Inflammatory macrophage (primary cell): Measurements from ENCODE around the gene TTC12.

Experiments used
- DNase-seq, 2 donors: peaks; one replicate each; pipeline ENCODE4 v3.0.0-alpha.2; 2020 to 2022

Gene TTC12

GRCh38 chr11:113377681-113378412 is 63.5 kb downstream of the TTC12 start:
- no peak for DNase-seq

DNA sequence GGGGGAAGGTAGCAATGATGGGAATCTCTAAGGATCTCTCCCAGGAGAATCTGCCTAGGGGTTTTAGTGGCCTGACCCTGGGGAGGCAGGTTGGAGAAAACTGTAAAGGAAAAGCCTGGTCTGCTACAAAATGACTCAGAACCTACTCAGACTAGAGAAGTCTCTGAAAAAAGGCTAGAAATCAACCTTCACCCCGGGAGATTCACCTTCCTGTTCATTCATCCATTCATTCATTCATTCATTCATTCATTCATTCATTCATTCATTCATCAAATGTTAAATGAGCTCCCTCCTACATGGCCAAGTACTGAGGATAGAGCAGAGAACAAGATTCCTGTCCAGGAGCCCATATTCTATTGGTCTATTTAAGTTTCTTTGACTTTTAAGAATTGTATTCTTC is 64.3 kb downstream of the TTC12 start:
- no peak for DNase-seq

DNA sequence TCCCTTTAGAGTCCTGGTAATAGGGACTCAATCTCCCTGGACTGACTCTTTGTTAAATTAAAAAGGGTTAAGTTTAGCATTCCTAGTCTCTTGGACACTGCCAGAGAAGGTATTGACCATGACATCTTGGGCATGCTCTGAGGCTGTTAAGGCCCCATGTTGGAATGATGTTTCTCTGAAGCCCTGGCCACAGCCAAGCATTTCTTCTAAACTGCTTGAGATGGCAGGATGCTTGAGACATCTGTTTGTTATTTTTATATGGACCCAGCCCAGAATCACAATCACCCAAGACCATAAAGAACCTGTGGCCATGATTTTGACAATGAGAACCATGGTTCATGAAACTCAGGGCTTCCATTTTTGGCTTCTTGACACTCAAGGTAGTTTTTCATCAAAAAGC is 67.7 kb downstream of the TTC12 start:
- DNase-seq, result no peak

GRCh38 chr11:113384551-113384950 is 70.2 kb downstream of the TTC12 start:
- no peak for DNase-seq

GRCh38 chr11:113385749-113386148 is 71.4 kb downstream of the TTC12 start:
- DNase-seq, result no peak

- DNase-seq, result no peak
Measured at GRCh38 chr11:113386866-113387265, 72.5 kb downstream of the TTC12 start.

- no peak for DNase-seq
Measured at GRCh38 chr11:113387605-113388211, 73.3 kb downstream of the TTC12 start, which contains the start of gene ANKK1. Gene ANKK1, plus strand, starts transcription at chr11:113387779. Its CDS starts 106 bp downstream, at chr11:113387885.

DNA sequence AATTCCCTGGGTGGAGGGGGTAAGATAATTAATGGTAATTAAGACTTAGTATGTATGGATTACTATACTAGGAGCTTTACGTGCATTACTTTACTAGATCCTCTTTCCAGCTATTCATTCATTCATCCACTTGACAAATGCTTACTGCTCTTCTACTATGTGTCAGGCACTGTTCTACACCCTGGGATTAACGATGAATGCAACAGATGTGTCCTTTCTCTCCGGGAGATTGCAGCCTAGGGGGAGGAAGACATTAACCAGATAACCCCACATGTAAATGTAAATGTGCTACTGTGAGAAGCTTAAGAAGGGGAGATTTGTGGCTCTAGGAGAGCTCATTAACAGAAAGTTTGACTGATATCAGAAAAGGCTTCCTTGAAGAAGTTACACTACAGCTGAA is 74.9 kb downstream of the TTC12 start:
- DNase-seq, result no peak

GRCh38 chr11:113392236-113392921 is 78.0 kb downstream of the TTC12 start:
- no peak for DNase-seq

DNA sequence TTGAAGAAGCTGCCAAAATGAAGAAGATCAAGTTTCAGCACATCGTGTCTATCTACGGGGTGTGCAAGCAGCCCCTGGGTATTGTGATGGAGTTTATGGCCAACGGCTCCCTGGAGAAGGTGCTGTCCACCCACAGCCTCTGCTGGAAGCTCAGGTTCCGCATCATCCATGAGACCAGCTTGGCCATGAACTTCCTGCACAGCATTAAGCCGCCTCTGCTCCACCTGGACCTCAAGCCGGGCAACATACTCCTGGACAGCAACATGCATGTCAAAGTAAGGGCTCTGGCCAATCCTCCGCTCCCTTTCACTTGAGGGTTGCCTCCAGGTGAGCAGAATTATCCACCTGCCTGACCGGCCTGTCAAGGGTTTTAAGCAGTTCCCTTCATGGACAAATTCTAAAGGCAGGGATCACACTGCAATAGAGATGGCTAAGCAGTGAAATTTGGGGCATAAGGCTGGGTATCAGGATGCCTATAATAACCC is 79.2 kb downstream of the TTC12 start:
- no peak for DNase-seq

GRCh38 chr11:113394919-113395318 is 80.5 kb downstream of the TTC12 start:
- DNase-seq, result no peak

DNA sequence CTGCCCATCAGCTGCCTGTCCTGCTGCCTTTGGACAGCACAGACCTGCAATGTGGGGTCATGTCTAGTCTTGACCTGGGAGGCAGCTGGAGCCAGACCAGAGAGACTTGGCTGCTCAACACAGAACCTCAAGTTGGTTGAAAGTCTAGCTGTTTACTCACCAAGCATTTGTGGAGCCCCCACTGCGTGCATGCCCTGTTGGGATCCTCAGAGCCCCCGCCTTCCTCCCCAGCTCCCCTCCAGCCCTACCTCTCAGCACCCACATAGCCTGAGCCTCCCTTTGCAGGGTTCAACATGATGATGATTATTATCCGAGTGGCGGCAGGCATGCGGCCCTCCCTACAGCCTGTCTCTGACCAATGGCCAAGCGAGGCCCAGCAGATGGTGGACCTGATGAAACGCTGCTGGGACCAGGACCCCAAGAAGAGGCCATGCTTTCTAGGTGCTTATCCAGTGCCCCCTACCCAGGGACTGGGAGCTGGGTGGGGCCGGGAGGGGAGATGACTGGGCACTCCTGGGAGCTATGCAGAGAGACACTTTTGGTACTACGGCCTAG is 81.5 kb downstream of the TTC12 start:
- no peak for DNase-seq

DNA sequence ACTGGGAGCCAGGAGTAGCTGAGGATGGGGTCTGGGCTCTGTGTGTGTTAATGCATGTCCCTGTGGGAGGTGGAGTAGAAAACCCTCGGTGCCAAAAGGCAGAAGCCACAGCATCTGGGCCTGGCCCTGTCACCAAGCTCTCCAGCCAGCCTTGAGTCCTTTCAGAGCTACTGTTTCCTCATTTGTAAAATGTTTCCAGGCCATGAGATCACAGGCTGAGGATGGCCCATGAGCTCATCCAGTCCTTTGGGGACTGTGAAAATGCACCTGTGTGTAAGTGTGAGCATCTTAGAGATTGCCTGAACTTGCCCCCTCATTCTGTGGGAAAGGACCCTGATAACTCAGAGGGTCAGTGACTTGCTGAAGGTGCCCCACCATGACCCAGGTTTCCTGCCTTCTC is 82.3 kb downstream of the TTC12 start:
- no peak for DNase-seq

DNA sequence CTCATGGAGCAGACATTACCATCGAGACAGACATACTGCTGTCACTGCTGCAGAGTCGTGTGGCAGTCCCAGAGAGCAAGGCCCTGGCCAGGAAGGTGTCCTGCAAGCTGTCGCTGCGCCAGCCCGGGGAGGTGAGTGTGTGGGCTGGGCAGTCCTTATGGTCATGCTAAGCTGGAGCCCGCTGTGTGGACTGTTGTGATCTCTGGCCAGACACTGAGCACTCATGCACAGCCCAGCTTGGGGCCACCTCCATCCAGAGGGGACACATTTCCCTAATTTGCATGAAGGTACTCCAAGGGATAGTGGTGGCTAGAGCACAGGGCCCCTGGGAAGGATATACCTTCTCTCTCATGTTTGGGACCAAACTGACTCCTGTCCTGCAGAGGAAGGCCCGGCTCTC is 82.8 kb downstream of the TTC12 start:
- no peak for DNase-seq

GRCh38 chr11:113397821-113398220 is 83.4 kb downstream of the TTC12 start:
- DNase-seq, result no peak

- no peak for DNase-seq
Measured at GRCh38 chr11:113398669-113399430, 84.5 kb downstream of the TTC12 start.

DNA sequence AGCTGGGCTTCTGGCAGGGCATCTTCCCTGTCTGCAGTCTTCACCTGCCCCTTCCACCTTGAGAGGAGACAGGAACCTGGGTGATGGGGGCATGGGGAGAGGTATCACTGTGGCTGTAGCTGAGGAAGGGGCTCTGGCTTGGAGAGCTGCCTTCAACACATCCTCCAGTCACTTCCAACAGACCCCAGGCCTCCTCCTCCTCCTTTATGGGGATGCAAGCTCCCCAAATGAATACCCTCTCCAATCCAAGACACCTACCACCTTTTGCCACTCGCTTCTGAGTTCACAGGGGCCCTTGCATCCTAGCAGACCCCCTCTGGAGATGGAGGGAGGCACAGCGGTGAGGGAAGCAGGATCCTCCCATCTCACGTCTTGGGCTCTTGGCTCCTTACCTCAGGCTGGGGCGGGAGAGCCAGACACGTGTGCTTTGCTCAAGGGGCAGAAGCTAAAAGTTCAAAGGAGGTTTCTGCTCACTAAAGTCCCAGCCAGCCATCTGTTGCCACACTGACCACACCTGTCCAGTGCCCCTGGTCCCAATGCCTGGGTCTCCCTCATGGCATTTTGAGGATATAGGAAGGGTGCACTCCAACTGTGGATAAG is 86.3 kb downstream of the TTC12 start:
- no peak for DNase-seq

DNA sequence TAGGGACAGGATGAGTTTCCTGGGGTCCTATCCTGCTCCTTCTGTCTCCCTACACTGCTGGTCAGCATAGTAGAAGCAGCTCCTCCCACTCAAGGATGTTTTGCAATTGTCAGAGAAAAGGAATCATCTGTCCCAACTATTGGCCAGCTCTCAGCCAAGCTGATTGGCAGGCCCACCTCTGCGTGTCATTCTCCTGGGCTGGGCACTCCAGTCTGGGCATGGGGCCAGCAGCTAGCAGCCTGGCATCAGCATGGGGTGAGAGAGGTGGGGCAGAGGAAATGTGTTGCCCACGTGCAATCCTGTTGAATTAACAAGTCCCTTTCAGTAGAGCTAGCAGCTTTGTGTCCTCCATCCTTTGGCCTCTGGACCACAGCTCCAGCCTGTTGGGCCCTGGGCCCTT is 87.3 kb downstream of the TTC12 start:
- DNase-seq, result peak; percentile 24

DNA sequence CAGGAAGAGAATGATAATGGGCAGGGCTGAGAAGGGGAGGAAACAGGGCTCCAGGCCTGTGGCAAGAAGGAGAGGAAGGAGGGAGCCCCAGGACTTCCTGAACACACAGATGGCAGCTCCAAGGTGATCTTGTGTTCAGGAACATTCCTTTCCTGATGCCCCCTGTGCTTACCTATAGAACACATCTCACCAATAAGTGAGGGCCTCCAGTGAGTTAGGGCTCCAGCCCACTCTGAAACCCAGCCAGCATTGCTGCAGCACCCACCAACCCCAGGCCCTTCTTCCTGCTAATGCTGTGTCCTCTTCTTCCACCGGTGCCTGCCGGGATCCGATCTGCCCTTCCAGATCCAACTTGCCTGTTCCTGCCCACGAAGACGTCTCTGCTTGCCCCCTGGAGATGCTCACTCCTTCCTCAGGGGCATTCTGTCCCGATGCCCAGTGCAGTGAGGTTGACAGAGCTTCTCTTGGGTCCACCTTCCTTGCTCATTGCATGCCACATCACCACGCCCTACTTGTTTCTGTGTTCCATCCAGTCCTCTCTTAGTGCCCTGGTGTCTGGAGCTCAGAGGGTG is 90.6 kb downstream of the TTC12 start:
- DNase-seq, result no peak

DNA sequence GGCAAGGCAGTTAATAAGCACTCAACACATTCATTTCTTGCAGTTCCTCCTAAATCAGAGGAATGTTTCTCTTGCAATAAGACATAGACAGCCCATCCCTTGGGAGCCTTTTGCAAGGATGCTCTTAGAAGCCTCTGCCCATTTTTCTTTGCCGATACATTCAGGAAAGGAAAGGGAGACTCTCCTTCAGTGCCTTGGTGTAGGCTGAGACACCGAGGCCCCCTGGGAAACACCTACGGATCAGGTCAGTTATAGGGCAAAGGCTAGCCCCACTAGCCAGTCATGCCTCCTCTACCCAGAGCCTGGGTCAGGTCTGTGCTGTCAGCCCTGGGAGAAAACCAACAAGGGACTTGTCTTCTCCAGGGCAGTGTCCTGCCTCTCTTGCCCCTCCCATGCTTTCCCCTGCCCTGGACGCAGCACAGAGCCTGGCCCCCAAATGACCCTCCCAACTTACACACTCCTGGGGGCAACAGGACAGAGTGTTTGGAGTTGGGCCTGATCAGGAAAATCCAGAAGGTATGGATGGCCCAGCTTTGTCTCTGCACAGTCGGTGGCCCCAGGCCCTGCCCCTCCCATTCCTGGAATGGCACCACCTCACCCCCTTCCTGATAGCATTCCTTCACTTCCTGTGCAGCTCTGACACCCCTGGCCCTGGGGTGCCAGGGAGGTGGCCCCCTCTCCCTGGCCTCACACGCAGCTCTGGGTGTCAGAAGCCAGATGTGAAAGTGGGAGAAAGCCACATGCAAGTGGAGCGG is 91.5 kb downstream of the TTC12 start:
- no peak for DNase-seq

- DNase-seq, result no peak
Measured at GRCh38 chr11:113407163-113407562, 92.8 kb downstream of the TTC12 start.
